ENCODE measurements around the gene CCSER2. TPM values are rescaled to one million over a fixed set of nuclear protein-coding genes. Genes with fewer than 3 reads are reported as not detected.
A peak's percentile ranks its signal among the peaks of the same experiment; 100 is the strongest.

The CCSER2 gene
- polyA plus RNA-seq, 2 of the 4 experiments (the other 2 are of a cell fraction), result 9.2 to 28.2 TPM

GRCh38 chr10:84355106-84355505 is 26.7 kb downstream of the CCSER2 start:
- FAIRE-seq, result no peak
- POLR2A ChIA-PET, result no interaction called here
- TF ChIP-seq RNF2 (IDR thresholded peaks at IDR 0.05; ENCODE audit: borderline replicate concordance, low read depth) (no peak), TP53 (CRISPR knock-in tag; IDR thresholded peaks at IDR 0.05) (no peak), ZSCAN20 (CRISPR knock-in tag; IDR thresholded peaks at IDR 0.05) (no peak), ZC3H11A (IDR thresholded peaks at IDR 0.05) (no peak), PHF8 (IDR thresholded peaks at IDR 0.05; ENCODE audit: borderline replicate concordance, low read depth) (no peak), ESRRA (IDR thresholded peaks at IDR 0.05; ENCODE audit: borderline replicate concordance, low read length) (no peak), TFCP2L1 (CRISPR knock-in tag; IDR thresholded peaks at IDR 0.05) (no peak), RARB (CRISPR knock-in tag; IDR thresholded peaks at IDR 0.05) (no peak), SMC3 (IDR thresholded peaks at IDR 0.05) (no peak), EP300 (IDR thresholded peaks at IDR 0.05) (no peak), CBX8 (IDR thresholded peaks at IDR 0.05) (no peak)
- TF ChIP-seq, protein P1, sequence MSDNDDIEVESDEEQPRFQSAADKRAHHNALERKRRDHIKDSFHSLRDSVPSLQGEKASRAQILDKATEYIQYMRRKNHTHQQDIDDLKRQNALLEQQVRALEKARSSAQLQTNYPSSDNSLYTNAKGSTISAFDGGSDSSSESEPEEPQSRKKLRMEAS (IDR thresholded peaks at IDR 0.05), result no peak
- WGBS (ENCODE audit: missing lambda C conversion rate), result 87% methylated on average over 2 of the region's 2 CpGs
- no peak for DNase-seq (ENCODE audit: low read depth in 1 of 2, low spot score in 1 of 2)
- Histone ChIP-seq H3K4me1 (peaks cover 20% of the 10 kb centered on the region; the same call in 2 of the 3 replicates), H3K4me3 (no peak overlapping the region), H3K4me2 (peak overlapping the region; percentile 25; the same call in 1 of the 3 replicates), H3K9me3 (no peaks in the 10 kb centered on the region), H3K27ac (no peak overlapping the region)
- CTCF ChIA-PET, result interaction anchor here (1.0 to 4.6 kb wide), 2 partner anchors 14 to 181 kb away, joined by 3 to 33 read pairs; no protein-coding TSS in a partner anchor
- ATAC-seq, result no peak

DNA sequence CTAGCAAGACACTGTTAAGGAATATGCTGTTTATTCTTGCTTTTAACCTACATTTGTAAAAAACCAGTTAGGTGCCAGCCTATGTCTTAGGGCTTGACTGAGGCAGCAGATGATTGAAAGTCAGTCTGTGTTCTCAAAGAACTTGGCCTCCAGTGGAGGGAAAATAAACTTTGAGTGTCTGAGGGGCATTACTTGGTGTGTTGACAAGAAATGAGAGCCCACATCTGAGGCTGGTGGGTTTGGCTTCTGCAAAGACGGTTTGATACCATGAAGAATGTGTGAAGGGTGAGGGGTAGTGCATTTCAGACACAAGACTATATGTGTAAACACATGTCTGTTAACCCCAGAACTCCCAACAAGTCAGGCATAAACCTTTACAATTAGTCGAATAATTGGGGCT is 28.5 kb downstream of the CCSER2 start:
- H3K27ac ChIP-seq, result no peak overlapping the region
- ChIA-PET POLR2A (no interaction called here), CTCF (interaction anchor here (0.8 kb wide), 1 partner anchor 181 kb away, joined by 4 read pairs; no protein-coding TSS in a partner anchor)
- H3K9me3 ChIP-seq, result no peaks in the 10 kb centered on the region
- ATAC-seq (no peak), DNase-seq (ENCODE audit: low read depth in 1 of 2, low spot score in 1 of 2) (no peak), FAIRE-seq (no peak)
- TF ChIP-seq NFE2L2 (conservative IDR thresholded peaks at IDR 0.05; ENCODE audit: low read length), result no peak
- no peak for TF ChIP-seq CHD4 (IDR thresholded peaks at IDR 0.05; ENCODE audit: borderline replicate concordance)
- no peak for TF ChIP-seq TFCP2L1 (CRISPR knock-in tag; IDR thresholded peaks at IDR 0.05)
- TF ChIP-seq KDM5A (IDR thresholded peaks at IDR 0.05), result no peak
- no peak for TF ChIP-seq EHF (CRISPR knock-in tag; IDR thresholded peaks at IDR 0.05)
- no peak for TF ChIP-seq BHLHE40 (IDR thresholded peaks at IDR 0.05; ENCODE audit: low read depth, low read length)
- TF ChIP-seq, protein P2, sequence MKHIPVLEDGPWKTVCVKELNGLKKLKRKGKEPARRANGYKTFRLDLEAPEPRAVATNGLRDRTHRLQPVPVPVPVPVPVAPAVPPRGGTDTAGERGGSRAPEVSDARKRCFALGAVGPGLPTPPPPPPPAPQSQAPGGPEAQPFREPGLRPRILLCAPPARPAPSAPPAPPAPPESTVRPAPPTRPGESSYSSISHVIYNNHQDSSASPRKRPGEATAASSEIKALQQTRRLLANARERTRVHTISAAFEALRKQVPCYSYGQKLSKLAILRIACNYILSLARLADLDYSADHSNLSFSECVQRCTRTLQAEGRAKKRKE (CRISPR knock-in tag; IDR thresholded peaks at IDR 0.05; ENCODE audit: low read depth), result no peak
- TF ChIP-seq JUN (IDR thresholded peaks at IDR 0.05), result no peak
- no peak for TF ChIP-seq EHMT2 (IDR thresholded peaks at IDR 0.05; ENCODE audit: low read depth)
- no peak for TF ChIP-seq ZFP36 (IDR thresholded peaks at IDR 0.05; ENCODE audit: borderline replicate concordance, partially characterized antibody)
- no peak for TF ChIP-seq SREBF2 (IDR thresholded peaks at IDR 0.05)
- TF ChIP-seq POLR2AphosphoS2 (conservative IDR thresholded peaks at IDR 0.05; ENCODE audit: low read length), result no peak
- TF ChIP-seq PHF8 (IDR thresholded peaks at IDR 0.05; ENCODE audit: borderline replicate concordance, low read depth), result no peak
- TF ChIP-seq HDAC2 (IDR thresholded peaks at IDR 0.05), result no peak
- TF ChIP-seq RNF2 (IDR thresholded peaks at IDR 0.05; ENCODE audit: borderline replicate concordance, low read depth), result no peak
- TF ChIP-seq, protein P3, sequence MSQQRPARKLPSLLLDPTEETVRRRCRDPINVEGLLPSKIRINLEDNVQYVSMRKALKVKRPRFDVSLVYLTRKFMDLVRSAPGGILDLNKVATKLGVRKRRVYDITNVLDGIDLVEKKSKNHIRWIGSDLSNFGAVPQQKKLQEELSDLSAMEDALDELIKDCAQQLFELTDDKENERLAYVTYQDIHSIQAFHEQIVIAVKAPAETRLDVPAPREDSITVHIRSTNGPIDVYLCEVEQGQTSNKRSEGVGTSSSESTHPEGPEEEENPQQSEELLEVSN (IDR thresholded peaks at IDR 0.05; ENCODE audit: borderline replicate concordance, low read depth), result no peak
- TF ChIP-seq CEBPB (IDR thresholded peaks at IDR 0.05), result no peak
- no peak for TF ChIP-seq NR3C1 (IDR thresholded peaks at IDR 0.05)
- TF ChIP-seq CHD2 (IDR thresholded peaks at IDR 0.05; ENCODE audit: low read length, partially characterized antibody), result no peak
- TF ChIP-seq MYC (IDR thresholded peaks at IDR 0.05; ENCODE audit: borderline replicate concordance, low read length), result no peak
- 82% methylated on average over 2 of the region's 2 CpGs for WGBS (ENCODE audit: missing lambda C conversion rate)
- H3K4me1 ChIP-seq, result peaks cover 33% of the 10 kb centered on the region; the same call in 2 of the 3 replicates
- no peak overlapping the region for H3K4me2 ChIP-seq
- no peak overlapping the region for H3K4me3 ChIP-seq

Data from A549 (cell line).